Esophagus squamous epithelium (tissue), 4 donors: Measurements from ENCODE around the gene NLRP13.

Source experiments
- CTCF ChIP-seq, 6 experiments: fragments of 450-650 bp in 4 of 6; fragments of 200-600 bp in 2 of 6; sonication (generic) in 2 of 6; IDR thresholded peaks; one replicate each; pipeline ENCODE4 v1.5.1; 2016 to 2019; ENCODE audit warnings: antibody characterized with exemption in 6 of 6, mild to moderate bottlenecking in 4 of 6, moderate library complexity in 4 of 6
- POLR2A ChIP-seq, 4 donors: fragments of 450-650 bp; IDR thresholded peaks; one replicate each; pipeline ENCODE4 v1.6.1; 2017; ENCODE audit warnings: antibody characterized with exemption in 4 of 4, mild to moderate bottlenecking in 4 of 4, moderate library complexity in 3 of 4

GRCh38 chr19:55870736-55871135, 61.4 kb downstream of the NLRP13 start:
- TF ChIP-seq CTCF (IDR thresholded peaks at IDR 0.05) (no peak), POLR2A (IDR thresholded peaks at IDR 0.05) (no peak)
